Measurements from ENCODE around the gene TFCP2.

- TF ChIP-seq CTCF (optimal IDR thresholded peaks at IDR 0.05 in 1 of 3, IDR thresholded peaks at IDR 0.05 in 1 of 3, conservative IDR thresholded peaks at IDR 0.05 in 1 of 3; ENCODE audit: extremely low read depth in 1 of 3, insufficient read depth in 2 of 3, low read length in 3 of 3) (no peak), EZH2 (IDR thresholded peaks at IDR 0.05; ENCODE audit: low read length) (no peak)
These were observed 85.1 kb downstream of the TFCP2 start for GRCh38 chr12:51087818-51088217.
